CD4-positive, CD25-positive, alpha-beta regulatory T cell (primary cell): ENCODE measurements around the gene ROBO2. TPM values are rescaled to one million over a fixed set of nuclear protein-coding genes. Genes with fewer than 3 reads are reported as not detected.

ENCODE experiments used
- ATAC-seq, 2 donors: fragments of 150-1000 bp; cut with Tn5 transposase; one replicate each; pipeline ENCODE4 v1.10.0; 2021; ENCODE audit warnings: low read depth in 2 of 2, moderate number of reproducible peaks in 2 of 2, moderate library complexity in 1 of 2
- DNase-seq, 3 donors: peaks; one replicate each; pipeline versions ENCODE4 v3.0.0 to v3.0.0-alpha.2; 2012 to 2022; ENCODE audit warnings: mixed read lengths in 1 of 3
- H3K27ac ChIP-seq: one replicate; pipeline ENCODE4 v1.7.0; 2013; ENCODE audit warnings: mild to moderate bottlenecking, low read length; ENCODE audit not compliant: insufficient read depth, poor library complexity, severe bottlenecking
- H3K27me3 ChIP-seq: one replicate; pipeline ENCODE4 v1.7.0; 2013; ENCODE audit warnings: low read length; ENCODE audit not compliant: control insufficient read depth, insufficient read depth
- H3K36me3 ChIP-seq: one replicate; pipeline ENCODE4 v1.7.0; 2013; ENCODE audit warnings: mild to moderate bottlenecking, low read length, moderate library complexity; ENCODE audit not compliant: control insufficient read depth, insufficient read depth
- H3K4me1 ChIP-seq: 2 replicates; pipeline ENCODE4 v1.7.0; 2013; ENCODE audit warnings: mild to moderate bottlenecking, low read length; ENCODE audit not compliant: insufficient read depth, control insufficient read depth, poor library complexity, severe bottlenecking
- H3K4me3 ChIP-seq: one replicate; pipeline ENCODE4 v1.7.0; 2013; ENCODE audit warnings: low read depth, mild to moderate bottlenecking, low read length, moderate library complexity
- H3K9me3 ChIP-seq, 2 experiments: 1 replicate in 1 of 2; 2 replicates in 1 of 2; pipeline ENCODE4 v1.7.0; 2013; ENCODE audit warnings: low read length in 2 of 2, mild to moderate bottlenecking in 1 of 2, moderate library complexity in 1 of 2; ENCODE audit not compliant: control insufficient read depth in 2 of 2
- H3K27ac Mint-ChIP-seq, 3 donors: one replicate each; pipeline ENCODE4 v1.8.0; 2020 to 2022; ENCODE audit warnings: mild to moderate bottlenecking in 3 of 3, mixed read lengths in 3 of 3, moderate library complexity in 2 of 3
- H3K27me3 Mint-ChIP-seq: one replicate; pipeline ENCODE4 v1.8.0; 2022; ENCODE audit warnings: mild to moderate bottlenecking, mixed read lengths
- H3K36me3 Mint-ChIP-seq: one replicate; pipeline ENCODE4 v1.8.0; 2020; ENCODE audit warnings: mixed read lengths
- H3K4me1 Mint-ChIP-seq, 4 donors: one replicate each; pipeline ENCODE4 v1.8.0; 2020 to 2022; ENCODE audit warnings: mixed read lengths in 4 of 4, mild to moderate bottlenecking in 1 of 4
- H3K4me3 Mint-ChIP-seq, 4 donors: one replicate each; pipeline ENCODE4 v1.8.0; 2020 to 2022; ENCODE audit warnings: mild to moderate bottlenecking in 4 of 4, mixed read lengths in 4 of 4, moderate library complexity in 3 of 4
- H3K9me3 Mint-ChIP-seq, 7 donors: one replicate each; pipeline ENCODE4 v1.8.0; 2020 to 2022; ENCODE audit warnings: mixed read lengths in 7 of 7, mild to moderate bottlenecking in 3 of 7, moderate library complexity in 2 of 7
- polyA plus RNA-seq, 4 donors: library from polyadenylated mRNA; unstranded; fragments of 300-500 nt; fragmentation: Illumina TruSeq; gene quantifications; one replicate each; pipeline ENCODE4 v1.2.3, GENCODE V29; 2021
- total RNA-seq: library from RNA; stranded (reverse); gene quantifications from one replicate; pipeline ENCODE4 v1.2.3, GENCODE V29; 2022

The ROBO2 gene
- total and polyA plus RNA-seq, 5 donors from 2014 or later, result not detected

- DNase-seq, result no peak
- H3K36me3 ChIP-seq, result no peaks in the 10 kb centered on the region
- Mint-ChIP-seq H3K4me3 (no peak overlapping the region), H3K27me3 (no peaks in the 10 kb centered on the region), H3K4me1 (no peaks in the 10 kb centered on the region), H3K27ac (no peak overlapping the region), H3K36me3 (no peaks in the 10 kb centered on the region), H3K9me3 (peaks cover 0 to 26% (median 3%) of the 10 kb centered on the region in 7 donors)
- peaks cover 9% of the 10 kb centered on the region in 2 experiments for H3K9me3 ChIP-seq
- H3K4me3 ChIP-seq, result no peak overlapping the region
- no peaks in the 10 kb centered on the region for H3K4me1 ChIP-seq
- H3K27me3 ChIP-seq, result no peaks in the 10 kb centered on the region
- ATAC-seq, result no peak
- H3K27ac ChIP-seq, result no peak overlapping the region
Observed at GRCh38 chr3:77373619-77374018, 333.7 kb downstream of the ROBO2 start.

GRCh38 chr3:77376511-77376910, 336.6 kb downstream of the ROBO2 start:
- no peaks in the 10 kb centered on the region for H3K4me1 Mint-ChIP-seq
- H3K27ac Mint-ChIP-seq, result no peak overlapping the region
- H3K9me3 Mint-ChIP-seq, result peaks cover 2 to 16% (median 8%) of the 10 kb centered on the region in 7 donors
- no peaks in the 10 kb centered on the region for H3K36me3 ChIP-seq
- H3K4me3 ChIP-seq, result no peak overlapping the region
- no peaks in the 10 kb centered on the region for H3K27me3 Mint-ChIP-seq
- H3K36me3 Mint-ChIP-seq, result no peaks in the 10 kb centered on the region
- H3K4me3 Mint-ChIP-seq, result no peak overlapping the region
- no peaks in the 10 kb centered on the region for H3K27me3 ChIP-seq
- no peaks in the 10 kb centered on the region for H3K4me1 ChIP-seq
- peaks cover 4 to 7% of the 10 kb centered on the region in 2 experiments for H3K9me3 ChIP-seq
- no peak overlapping the region for H3K27ac ChIP-seq
- DNase-seq (no peak), ATAC-seq (no peak)

GRCh38 chr3:77377717-77378116, 337.8 kb downstream of the ROBO2 start:
- Histone ChIP-seq H3K4me1 (no peaks in the 10 kb centered on the region), H3K36me3 (no peaks in the 10 kb centered on the region), H3K4me3 (no peak overlapping the region), H3K9me3 (peaks cover 4 to 11% of the 10 kb centered on the region in 2 experiments), H3K27ac (no peak overlapping the region), H3K27me3 (no peaks in the 10 kb centered on the region)
- H3K4me3 Mint-ChIP-seq, result no peak overlapping the region
- DNase-seq, result no peak
- no peaks in the 10 kb centered on the region for H3K4me1 Mint-ChIP-seq
- H3K27ac Mint-ChIP-seq, result no peak overlapping the region
- ATAC-seq, result no peak
- no peaks in the 10 kb centered on the region for H3K27me3 Mint-ChIP-seq
- H3K9me3 Mint-ChIP-seq, result peaks cover 2 to 21% (median 8%) of the 10 kb centered on the region in 7 donors
- H3K36me3 Mint-ChIP-seq, result no peaks in the 10 kb centered on the region

- Histone ChIP-seq H3K9me3 (peaks cover 7 to 12% of the 10 kb centered on the region in 2 experiments), H3K4me1 (no peaks in the 10 kb centered on the region), H3K36me3 (no peaks in the 10 kb centered on the region), H3K4me3 (no peak overlapping the region), H3K27ac (no peak overlapping the region), H3K27me3 (no peaks in the 10 kb centered on the region)
- Mint-ChIP-seq H3K4me1 (no peaks in the 10 kb centered on the region), H3K4me3 (no peak overlapping the region), H3K9me3 (peaks cover 2 to 25% (median 8%) of the 10 kb centered on the region in 7 donors), H3K36me3 (no peaks in the 10 kb centered on the region), H3K27ac (no peak overlapping the region), H3K27me3 (no peaks in the 10 kb centered on the region)
- DNase-seq (no peak), ATAC-seq (no peak)
Observed at GRCh38 chr3:77380136-77380535, 340.2 kb downstream of the ROBO2 start.

- H3K36me3 Mint-ChIP-seq, result no peaks in the 10 kb centered on the region
- no peak overlapping the region for H3K4me3 Mint-ChIP-seq
- H3K27me3 ChIP-seq, result no peaks in the 10 kb centered on the region
- no peak overlapping the region for H3K27ac ChIP-seq
- H3K9me3 ChIP-seq, result peaks cover 7% of the 10 kb centered on the region in 2 experiments
- no peak overlapping the region for H3K4me3 ChIP-seq
- ATAC-seq (no peak), DNase-seq (no peak)
- no peaks in the 10 kb centered on the region for H3K4me1 Mint-ChIP-seq
- H3K27me3 Mint-ChIP-seq, result no peaks in the 10 kb centered on the region
- peaks cover 4 to 24% (median 8%) of the 10 kb centered on the region in 7 donors for H3K9me3 Mint-ChIP-seq
- no peak overlapping the region for H3K27ac Mint-ChIP-seq
- H3K4me1 ChIP-seq, result no peaks in the 10 kb centered on the region
- no peaks in the 10 kb centered on the region for H3K36me3 ChIP-seq
Observed at GRCh38 chr3:77381431-77381830, 341.5 kb downstream of the ROBO2 start.

GRCh38 chr3:77392181-77392580, 352.3 kb downstream of the ROBO2 start:
- no peak overlapping the region for H3K4me3 Mint-ChIP-seq
- no peaks in the 10 kb centered on the region for H3K36me3 Mint-ChIP-seq
- Histone ChIP-seq H3K36me3 (no peaks in the 10 kb centered on the region), H3K4me3 (no peak overlapping the region), H3K27ac (no peak overlapping the region), H3K4me1 (no peaks in the 10 kb centered on the region), H3K27me3 (no peaks in the 10 kb centered on the region), H3K9me3 (peaks cover 0 to 1% of the 10 kb centered on the region in 2 experiments)
- no peak overlapping the region for H3K27ac Mint-ChIP-seq
- H3K27me3 Mint-ChIP-seq, result no peaks in the 10 kb centered on the region
- DNase-seq, result no peak
- ATAC-seq, result no peak
- no peaks in the 10 kb centered on the region for H3K4me1 Mint-ChIP-seq
- peaks cover 2 to 14% (median 5%) of the 10 kb centered on the region in 7 donors for H3K9me3 Mint-ChIP-seq

GRCh38 chr3:77394046-77394445, 354.1 kb downstream of the ROBO2 start:
- H3K36me3 ChIP-seq, result no peaks in the 10 kb centered on the region

GRCh38 chr3:77404871-77405270, 365.0 kb downstream of the ROBO2 start:
- Histone ChIP-seq H3K36me3 (no peaks in the 10 kb centered on the region), H3K4me3 (no peak overlapping the region), H3K27me3 (no peaks in the 10 kb centered on the region), H3K27ac (no peak overlapping the region), H3K4me1 (no peaks in the 10 kb centered on the region), H3K9me3 (no peaks in the 10 kb centered on the region)
- ATAC-seq, result no peak
- no peak for DNase-seq
- Mint-ChIP-seq H3K9me3 (peaks cover 0 to 21% (median 9%) of the 10 kb centered on the region in 7 donors), H3K4me3 (no peak overlapping the region), H3K36me3 (no peaks in the 10 kb centered on the region), H3K27me3 (no peaks in the 10 kb centered on the region), H3K27ac (no peak overlapping the region), H3K4me1 (no peaks in the 10 kb centered on the region)

More at GRCh38 chr3:77394046-77394445, 354.1 kb downstream of the ROBO2 start:
- ATAC-seq (no peak), DNase-seq (no peak)
- Mint-ChIP-seq H3K9me3 (peaks cover 0 to 17% (median 5%) of the 10 kb centered on the region in 7 donors), H3K4me1 (no peaks in the 10 kb centered on the region), H3K27me3 (no peaks in the 10 kb centered on the region), H3K4me3 (no peak overlapping the region), H3K27ac (no peak overlapping the region), H3K36me3 (no peaks in the 10 kb centered on the region)
- no peak overlapping the region for H3K27ac ChIP-seq
- no peaks in the 10 kb centered on the region for H3K9me3 ChIP-seq
- H3K4me1 ChIP-seq, result no peaks in the 10 kb centered on the region
- H3K27me3 ChIP-seq, result no peaks in the 10 kb centered on the region
- H3K4me3 ChIP-seq, result no peak overlapping the region
